GM21528 (cell line): Measurements from ENCODE around the gene LRRC32.

Experiments
- ATAC-seq: cut with Tn5 transposase; IDR thresholded peaks from one replicate; pipeline ENCODE4 v1.9.1; 2021; ENCODE audit warnings: mild to moderate bottlenecking, moderate library complexity; ENCODE audit not compliant: unreplicated experiment, low FRiP score

LRRC32 gene

GRCh38 chr11:76665172-76665571 lies 5.4 kb downstream of the LRRC32 start:
- ATAC-seq = no peak

GRCh38 chr11:76664578-76665061 lies 5.9 kb downstream of the LRRC32 start:
- ATAC-seq = no peak

- no peak for ATAC-seq
Observed at GRCh38 chr11:76663912-76664440, 6.6 kb downstream of the LRRC32 start.

- ATAC-seq = no peak
Observed at GRCh38 chr11:76663486-76663810, 7.1 kb downstream of the LRRC32 start.

GRCh38 chr11:76662656-76663485 lies 7.7 kb downstream of the LRRC32 start:
- no peak for ATAC-seq

- no peak for ATAC-seq
Observed at GRCh38 chr11:76661834-76662434, 8.6 kb downstream of the LRRC32 start.

- ATAC-seq = no peak
Observed at GRCh38 chr11:76661306-76661751, 9.2 kb downstream of the LRRC32 start.

GRCh38 chr11:76660533-76661305 lies 9.8 kb downstream of the LRRC32 start:
- ATAC-seq = no peak

- no peak for ATAC-seq
Observed at GRCh38 chr11:76659672-76660532, 10.6 kb downstream of the LRRC32 start.

GRCh38 chr11:76658651-76659650 lies 11.6 kb downstream of the LRRC32 start:
- no peak for ATAC-seq

- ATAC-seq = no peak
Observed at GRCh38 chr11:76658231-76658630, 12.3 kb downstream of the LRRC32 start.

GRCh38 chr11:76657187-76658170 lies 13.1 kb downstream of the LRRC32 start:
- ATAC-seq = no peak

GRCh38 chr11:76656571-76657081 lies 13.9 kb downstream of the LRRC32 start:
- no peak for ATAC-seq

- ATAC-seq = no peak
Observed at GRCh38 chr11:76656050-76656531, 14.5 kb downstream of the LRRC32 start.

- no peak for ATAC-seq
Observed at GRCh38 chr11:76655501-76656049, 15.0 kb downstream of the LRRC32 start.

- no peak for ATAC-seq
Observed at GRCh38 chr11:76654980-76655379, 15.6 kb downstream of the LRRC32 start.

- ATAC-seq = no peak
Observed at GRCh38 chr11:76654298-76654851, 16.2 kb downstream of the LRRC32 start.
